WTC11 (cell line): Measurements from ENCODE around the gene E2F4. TPM values are rescaled to one million over a fixed set of nuclear protein-coding genes. Genes with fewer than 3 reads are reported as not detected.
A peak's percentile ranks its signal among the peaks of the same experiment; 100 is the strongest.

ENCODE experiments used
- ATF2 ChIP-seq: sonication (generic); formaldehyde crosslinking; IDR thresholded peaks from 2 replicates; pipeline ENCODE4 v1.8.1; 2022; ENCODE audit warnings: low read depth, missing genetic modification reagents, borderline replicate concordance
- E2F5 ChIP-seq: sonication (generic); formaldehyde crosslinking; IDR thresholded peaks from 2 replicates; pipeline ENCODE4 v1.8.1; 2022; ENCODE audit warnings: mild to moderate bottlenecking, moderate library complexity, missing genetic modification reagents
- ESRRA ChIP-seq: sonication (generic); formaldehyde crosslinking; IDR thresholded peaks from 2 replicates; pipeline ENCODE4 v1.8.1; 2022; ENCODE audit warnings: mild to moderate bottlenecking, missing genetic modification reagents, borderline replicate concordance
- FOXK1 ChIP-seq: sonication (generic); formaldehyde crosslinking; IDR thresholded peaks from 2 replicates; pipeline ENCODE4 v1.8.0; 2022; ENCODE audit warnings: mild to moderate bottlenecking, moderate library complexity, missing genetic modification reagents
- FOXP4 ChIP-seq: sonication (generic); formaldehyde crosslinking; IDR thresholded peaks from 2 replicates; pipeline ENCODE4 v1.8.0; 2022; ENCODE audit warnings: mild to moderate bottlenecking, missing genetic modification reagents
- JUN ChIP-seq: sonication (generic); formaldehyde crosslinking; IDR thresholded peaks from 2 replicates; pipeline ENCODE4 v1.8.0; 2023; ENCODE audit warnings: mild to moderate bottlenecking, missing genetic modification reagents
- MYBL2 ChIP-seq: sonication (generic); formaldehyde crosslinking; IDR thresholded peaks from 2 replicates; pipeline ENCODE4 v1.8.1; 2023; ENCODE audit warnings: mild to moderate bottlenecking, moderate library complexity, missing genetic modification reagents
- OVOL2 ChIP-seq: fragments of 250-450 bp; sonication (Bioruptor Pico); IDR thresholded peaks from 2 replicates; pipeline ENCODE4 v1.9.0; 2021; ENCODE audit warnings: mild to moderate bottlenecking, borderline replicate concordance
- STAT6 ChIP-seq: sonication (generic); formaldehyde crosslinking; conservative IDR thresholded peaks from 2 replicates; pipeline ENCODE4 v1.8.1; 2023; ENCODE audit warnings: mild to moderate bottlenecking, low read depth, missing genetic modification reagents, moderate library complexity
- TEAD1 ChIP-seq: sonication (generic); formaldehyde crosslinking; IDR thresholded peaks from 2 replicates; pipeline ENCODE4 v1.8.0; 2022; ENCODE audit warnings: mild to moderate bottlenecking, missing genetic modification reagents
- USF2 ChIP-seq: sonication (generic); formaldehyde crosslinking; IDR thresholded peaks from 2 replicates; pipeline ENCODE4 v1.8.1; 2023; ENCODE audit warnings: mild to moderate bottlenecking, missing genetic modification reagents, moderate library complexity
- ZBTB43 ChIP-seq: sonication (generic); formaldehyde crosslinking; IDR thresholded peaks from 2 replicates; pipeline ENCODE4 v1.8.1; 2023; ENCODE audit warnings: mild to moderate bottlenecking, missing genetic modification reagents
- ZNF281 ChIP-seq: sonication (generic); formaldehyde crosslinking; IDR thresholded peaks from 2 replicates; pipeline ENCODE4 v1.8.0; 2023; ENCODE audit warnings: mild to moderate bottlenecking, missing genetic modification reagents
- total RNA-seq: library from RNA; stranded (reverse); gene quantifications from 3 replicates; pipeline ENCODE4 v1.2.3, GENCODE V29; 2021

Gene E2F4
- total RNA-seq, 1 experiment from 2014 or later, result 85.0 TPM

- peak; percentile 69; the same call in 1 of the 2 replicates for TF ChIP-seq MYBL2 (CRISPR knock-in tag)
- no peak for TF ChIP-seq ATF2 (CRISPR knock-in tag)
- TF ChIP-seq ZBTB43 (CRISPR knock-in tag), result peak; percentile 50; the same call in 1 of the 2 replicates
- peak; percentile 90; the same call in 1 of the 2 replicates for TF ChIP-seq E2F5 (CRISPR knock-in tag)
- TF ChIP-seq JUN (CRISPR knock-in tag), result no peak
- TF ChIP-seq USF2 (CRISPR knock-in tag), result 0 out of 2 replicates have a peak, but pooled peaks have one; percentile 19
- 0 out of 2 replicates have a peak, but pooled peaks have one; percentile 55 for TF ChIP-seq FOXP4
- peak; percentile 20; the same call in 1 of the 2 replicates for TF ChIP-seq ZNF281
- TF ChIP-seq OVOL2 (CRISPR knock-in tag), result no peak
- TF ChIP-seq FOXK1 (CRISPR knock-in tag), result peak; percentile 70
- TF ChIP-seq TEAD1 (CRISPR knock-in tag), result peak; percentile 78; the same call in 1 of the 2 replicates
- no peak; the same call in 1 of the 2 replicates for TF ChIP-seq ESRRA
- no peak for TF ChIP-seq STAT6 (CRISPR knock-in tag)
Observed at GRCh38 chr16:67177743-67178699, 13.9 kb upstream of the E2F4 start (continued).
